Measurements from ENCODE around the gene DNAJC17.

DNAJC17 gene

DNA sequence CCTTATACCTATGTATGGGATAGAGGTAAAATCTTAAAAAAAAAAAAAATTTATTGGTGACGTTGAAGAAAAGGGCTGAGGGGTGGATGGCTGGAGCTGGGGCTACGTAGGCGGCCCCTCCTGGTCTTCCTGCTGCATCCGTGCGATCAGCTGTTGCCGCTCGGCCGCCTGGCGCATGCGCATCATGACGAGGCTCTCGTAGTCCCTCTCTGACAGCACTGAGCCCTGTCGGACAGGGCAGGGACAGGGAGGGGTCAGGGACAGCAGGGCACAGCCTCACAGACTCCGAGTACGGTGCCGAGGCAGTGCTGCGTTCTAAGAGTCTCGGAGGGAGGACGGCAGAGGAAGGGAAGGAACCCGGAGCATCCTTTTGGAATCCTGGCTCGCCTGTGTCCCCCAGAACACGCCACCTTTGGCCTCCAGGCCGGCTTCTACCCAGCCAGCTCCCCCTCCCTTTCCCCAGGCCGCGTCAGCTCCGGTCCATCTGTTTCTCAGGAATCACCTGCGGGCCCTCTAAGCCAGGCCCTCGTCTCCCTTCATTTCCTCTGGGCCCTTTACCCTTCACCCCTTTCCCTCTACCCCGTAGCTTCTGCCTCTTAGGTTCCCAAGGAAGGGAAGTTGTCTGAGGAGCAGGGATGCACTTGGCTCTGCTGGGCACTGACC, 39.3 kb downstream of the DNAJC17 start:
- no peak for DNase-seq (ENCODE audit: low read depth in 2 of 3, low spot score in 1 of 3)

DNA sequence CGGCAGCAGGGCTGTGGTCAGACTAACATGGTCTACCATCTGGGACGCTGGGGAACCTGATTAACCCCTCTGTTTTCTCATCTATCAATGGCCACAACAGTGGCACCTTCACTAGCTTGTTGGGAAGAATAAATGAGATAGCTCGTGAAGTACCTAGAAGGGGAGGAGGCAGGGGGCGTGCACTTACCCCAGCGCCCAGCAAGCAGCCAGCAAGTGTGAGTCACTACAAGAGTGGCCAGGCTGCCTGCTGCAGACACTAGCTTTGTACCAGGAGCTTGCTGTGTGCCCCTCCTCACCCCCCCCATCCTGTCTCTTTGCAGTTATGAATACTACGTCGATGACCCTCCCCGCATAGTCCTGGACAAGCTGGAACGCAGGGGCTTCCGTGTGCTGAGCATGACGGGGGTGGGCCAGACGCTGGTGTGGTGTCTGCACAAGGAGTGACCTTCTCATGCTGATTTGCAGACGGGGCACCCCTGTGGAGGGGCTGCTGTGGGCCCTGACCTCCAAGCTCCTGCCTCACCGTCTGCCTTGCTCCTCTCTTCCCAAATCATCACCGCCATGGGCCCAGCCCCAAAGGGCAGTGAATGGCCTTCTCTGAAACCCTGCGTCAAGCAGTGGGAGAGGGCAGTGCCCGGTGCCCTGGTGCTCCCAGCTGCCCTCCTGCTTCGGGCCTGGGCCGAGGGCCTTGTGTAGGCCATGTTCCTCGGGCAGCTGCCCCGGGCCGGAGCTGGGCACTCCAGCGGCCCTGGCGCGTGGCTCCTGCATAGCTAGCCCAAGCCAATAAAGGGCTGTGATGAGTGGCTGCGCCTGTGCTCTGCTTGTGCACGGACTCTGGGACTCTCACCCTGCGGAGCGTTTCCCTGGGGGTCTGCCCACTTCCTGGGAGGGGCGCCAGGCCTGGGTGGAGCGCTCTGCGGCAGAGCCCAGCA, 40.1 kb downstream of the DNAJC17 start:
- no peak for DNase-seq (ENCODE audit: low read depth in 2 of 3, low spot score in 1 of 3)

DNA sequence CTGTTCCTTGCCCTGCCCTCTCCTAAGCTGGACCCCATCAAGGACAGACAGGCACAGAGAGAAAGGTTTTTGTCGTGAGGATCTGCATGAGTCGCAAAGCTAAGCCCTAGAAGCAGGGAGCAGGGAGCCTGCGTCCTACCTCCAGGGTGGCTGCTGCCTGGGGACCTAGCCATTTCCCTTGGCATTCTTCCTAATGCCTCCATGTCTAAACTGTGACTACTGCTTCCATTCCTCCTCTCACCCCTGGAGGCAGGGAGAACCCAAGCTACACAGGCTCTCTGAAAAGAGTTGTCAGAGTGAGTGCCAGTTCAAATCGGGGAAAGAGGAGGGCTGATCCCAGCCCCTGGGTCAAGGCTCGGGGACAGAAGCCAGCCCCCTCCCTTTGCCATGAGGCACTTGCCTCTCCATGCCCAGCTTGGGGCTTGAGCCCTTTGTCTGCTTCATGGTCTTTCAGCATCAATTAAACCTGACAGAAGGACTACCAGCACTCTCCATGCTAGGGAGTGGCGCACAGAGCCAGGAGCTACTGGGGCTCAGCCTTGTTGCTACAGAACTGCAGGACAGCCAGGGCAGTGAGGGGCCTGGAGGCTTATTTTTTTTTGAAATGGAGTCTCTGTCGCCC, 41.0 kb downstream of the DNAJC17 start:
- DNase-seq (ENCODE audit: low read depth in 2 of 3, low spot score in 1 of 3) = no peak

DNA sequence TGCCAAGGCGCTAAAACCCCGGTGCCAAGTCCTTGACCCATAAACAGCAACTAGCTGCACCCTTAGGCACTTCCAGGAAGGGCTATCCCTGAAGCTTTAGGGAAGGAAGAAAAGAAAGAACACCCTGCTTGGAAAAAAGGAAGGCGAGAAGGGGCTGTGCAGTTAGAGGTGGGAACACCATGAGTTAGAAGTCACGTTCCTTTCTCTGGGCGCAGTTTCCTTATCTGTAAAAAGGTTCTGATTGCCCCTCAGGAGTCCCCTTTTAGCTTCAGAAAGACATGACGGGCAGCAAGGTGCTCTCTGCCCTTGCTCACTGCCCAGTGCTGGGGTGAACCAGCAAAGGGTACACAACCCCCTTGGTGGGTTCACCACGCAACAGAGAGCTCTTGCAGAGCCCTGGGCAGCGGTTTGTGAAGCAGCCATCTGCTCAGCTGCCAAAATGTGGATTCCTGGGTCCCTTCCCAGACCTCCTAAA, 42.6 kb downstream of the DNAJC17 start:
- no peak for DNase-seq (ENCODE audit: low read depth in 2 of 3, low spot score in 1 of 3)

DNA sequence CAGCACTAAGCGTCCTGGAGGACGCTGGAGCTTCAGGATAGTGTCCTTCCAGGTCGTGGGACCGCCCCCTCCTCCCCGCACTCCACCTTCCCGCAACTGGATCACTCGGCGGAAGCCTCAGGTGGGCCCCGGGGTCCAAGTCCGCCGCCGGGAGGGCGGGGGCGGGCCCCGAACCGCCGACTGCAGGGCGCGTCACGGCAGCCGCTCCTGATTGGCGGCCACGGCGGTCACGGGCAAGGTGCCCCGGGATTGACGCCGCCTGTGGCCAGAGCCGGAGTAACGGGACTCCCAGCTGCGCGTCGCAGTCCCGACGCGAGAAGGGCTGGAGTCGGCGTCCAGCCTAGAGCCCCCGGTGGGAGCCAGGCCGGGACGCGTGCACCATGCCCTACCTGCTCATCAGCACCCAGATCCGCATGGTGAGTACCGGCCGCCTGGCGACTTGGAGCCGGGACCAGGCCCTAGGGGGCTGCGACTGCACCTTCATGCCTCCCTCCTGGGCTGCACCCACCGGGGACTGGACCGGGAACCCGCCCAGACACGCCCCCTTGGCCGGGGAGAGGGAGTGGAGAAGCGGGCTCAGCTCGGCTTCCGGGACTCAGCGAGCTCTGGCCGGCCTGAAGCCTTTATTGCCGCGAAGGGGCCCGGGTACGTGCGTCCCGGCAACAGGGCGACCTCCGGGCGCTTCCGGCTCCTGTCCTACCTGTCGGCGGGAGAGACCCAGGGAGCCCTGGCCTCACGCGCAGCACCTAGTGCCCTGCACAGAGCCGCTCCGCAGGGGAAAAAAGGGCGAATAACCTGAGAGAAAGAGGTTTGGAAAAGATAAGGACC, 43.3 kb downstream of the DNAJC17 start, which contains the start of gene GCHFR:
GCHFR (plus strand) TSS at position 268 of the 828 bp plus-strand sequence; CDS start at position 381, 113 bp downstream.
- peak in 2 of 3 donors; percentile 43 to 69 for DNase-seq (ENCODE audit: low read depth in 2 of 3, low spot score in 1 of 3)

DNA sequence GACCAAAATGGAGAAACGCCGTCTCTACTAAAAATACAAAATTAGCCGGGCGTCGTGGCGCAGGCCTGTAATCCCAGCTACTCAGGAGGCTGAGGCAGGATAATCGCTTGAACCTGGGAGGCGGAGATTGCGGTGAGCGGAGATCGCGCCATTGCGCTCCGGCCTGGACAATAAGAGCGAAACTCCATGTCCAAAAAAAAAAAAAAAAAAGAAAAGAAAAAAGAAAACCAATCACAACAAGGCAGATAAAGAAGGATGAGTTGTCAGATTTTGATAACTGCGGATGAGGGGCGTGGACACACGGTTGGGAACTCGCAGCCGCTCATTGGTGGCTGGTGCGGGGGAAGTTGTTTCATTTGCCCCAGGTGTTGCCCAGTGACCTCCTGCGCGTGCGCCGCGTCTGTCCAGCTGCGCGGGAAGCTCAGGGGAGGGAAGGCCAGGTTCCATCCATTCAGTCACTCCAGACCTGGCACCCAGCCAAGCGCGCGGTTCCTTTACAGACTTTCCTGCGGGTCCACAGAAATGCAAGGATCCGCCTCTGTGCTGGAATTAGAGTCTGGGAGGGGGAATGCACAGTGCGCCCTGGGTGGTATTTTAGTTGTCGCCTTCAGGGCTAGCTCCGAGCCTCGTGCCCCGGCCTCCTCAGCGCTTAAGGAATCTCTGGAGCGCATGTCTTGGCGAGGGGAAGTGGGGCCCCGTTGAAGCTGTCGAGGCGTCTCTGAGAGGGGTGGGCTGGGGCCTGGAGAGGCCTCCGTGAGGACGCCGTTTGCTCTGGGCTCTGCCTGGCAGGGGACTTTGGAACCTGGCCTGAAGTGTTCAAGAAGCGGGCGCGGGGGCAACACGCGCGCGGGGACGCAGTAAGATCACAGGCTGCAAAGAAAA, 44.1 kb downstream of the DNAJC17 start:
- DNase-seq (ENCODE audit: low read depth in 2 of 3, low spot score in 1 of 3) = peak in 1 of 3 donors; percentile 22

DNA sequence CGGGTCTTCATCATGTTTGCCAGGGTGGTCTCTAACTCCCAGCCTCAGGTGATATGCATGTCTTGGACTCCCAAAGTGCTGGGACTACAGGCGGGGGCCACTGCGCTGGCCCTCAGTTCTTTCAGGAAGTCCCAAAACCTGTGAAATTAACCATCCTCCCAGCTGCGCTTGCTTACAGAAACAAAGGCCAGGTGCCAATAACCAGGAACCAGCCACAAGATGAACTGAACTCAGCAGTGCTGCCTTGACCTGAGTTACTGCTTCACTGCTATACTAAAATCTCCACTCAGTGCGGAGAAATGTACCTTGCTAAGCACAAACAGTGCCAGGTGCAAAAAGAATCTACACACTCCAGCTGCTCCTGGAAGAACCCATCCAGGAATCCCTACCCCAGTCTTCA, 47.3 kb downstream of the DNAJC17 start:
- DNase-seq (ENCODE audit: low read depth in 2 of 3, low spot score in 1 of 3) = no peak

DNA sequence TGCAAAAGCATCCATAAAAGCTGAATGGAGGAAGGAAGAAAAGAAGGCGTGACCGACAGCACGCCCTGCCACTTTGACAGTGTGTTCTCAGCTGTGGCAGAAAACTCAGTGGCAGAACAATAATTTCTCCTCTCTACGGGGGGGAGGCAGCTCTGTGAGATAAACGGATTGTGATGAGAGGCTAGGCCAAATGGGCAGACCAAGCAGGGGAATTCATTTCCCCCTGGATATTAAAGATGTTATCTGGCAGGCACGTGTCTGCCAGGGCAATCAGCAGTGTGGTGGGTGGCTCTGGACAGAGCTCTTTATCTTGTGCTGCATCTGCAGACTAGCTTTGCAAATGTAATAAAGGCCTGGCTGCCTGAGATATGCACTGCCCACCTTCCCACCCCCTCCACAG, 50.3 kb downstream of the DNAJC17 start:
- DNase-seq (ENCODE audit: low read depth in 2 of 3, low spot score in 1 of 3) = no peak

DNA sequence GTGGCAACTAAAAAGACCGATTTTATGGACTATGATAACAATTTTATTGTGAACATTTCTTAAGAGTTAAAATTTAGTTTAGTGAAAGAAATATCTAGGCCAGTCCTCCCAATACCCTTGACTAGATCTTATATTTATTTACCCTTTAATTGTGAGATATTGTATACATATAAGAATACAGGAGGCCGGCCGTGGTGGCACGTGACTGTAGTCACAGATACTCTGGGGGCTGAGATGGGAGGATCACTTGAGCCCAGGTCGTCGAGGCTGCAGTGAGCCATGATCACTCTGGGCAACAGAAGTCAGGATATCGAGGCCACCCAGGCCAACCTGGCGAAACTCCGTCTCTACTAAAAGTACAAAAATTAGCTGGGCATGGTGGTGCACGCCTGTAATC, 51.5 kb downstream of the DNAJC17 start:
- DNase-seq (ENCODE audit: low read depth in 2 of 3, low spot score in 1 of 3) = no peak

DNA sequence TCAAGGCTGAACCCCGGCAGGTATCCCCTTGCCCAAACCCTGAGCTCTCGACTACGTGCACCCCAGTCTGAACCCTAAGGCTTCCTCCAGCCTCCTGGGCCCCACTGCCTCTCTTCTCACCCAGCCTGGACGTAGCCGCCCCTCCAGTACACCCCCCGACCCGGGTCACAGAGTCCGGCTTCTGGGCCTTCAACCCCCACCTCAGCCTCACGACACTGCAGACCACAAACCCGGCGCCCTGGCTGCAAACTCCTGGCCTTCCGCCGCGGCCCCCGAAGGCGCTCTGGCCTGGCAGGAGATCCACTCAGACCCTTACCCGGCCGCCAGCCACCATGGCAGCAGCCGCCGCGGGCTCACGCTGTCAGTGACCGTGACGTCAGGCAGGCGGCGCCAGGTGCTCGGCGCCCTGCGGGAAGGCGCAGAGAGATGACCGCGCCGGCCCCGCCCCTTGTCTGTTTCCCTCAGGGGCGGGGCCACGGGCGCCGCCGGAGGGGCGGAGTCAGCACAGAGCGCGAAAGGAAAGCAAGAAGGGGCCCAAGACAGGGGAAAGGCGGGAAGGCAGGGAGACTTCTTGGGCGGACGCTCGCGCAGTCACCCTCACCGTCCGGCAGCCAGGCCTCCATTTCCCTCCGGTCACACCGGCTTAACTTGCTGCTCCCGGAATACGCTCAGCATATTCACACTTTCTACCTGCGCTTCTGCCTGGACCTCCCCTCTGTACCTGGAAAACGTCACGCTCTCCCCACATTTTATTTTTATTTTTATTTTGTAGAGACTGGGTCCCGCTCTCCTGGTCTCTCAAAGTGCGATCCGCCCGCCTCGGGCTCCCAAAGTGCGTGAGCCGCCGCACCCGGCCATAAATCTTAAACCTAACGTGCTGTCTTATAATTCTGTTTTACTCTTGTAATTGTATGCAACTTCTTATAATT, 52.1 kb downstream of the DNAJC17 start, which contains the start of gene RMDN3:
RMDN3 (minus strand) TSS at position 372 of the 929 bp plus-strand sequence. CDS start 471 bp downstream, outside the sequence.
- DNase-seq (ENCODE audit: low read depth in 2 of 3, low spot score in 1 of 3) = peak; percentile 89 to 92 (median 91)

DNA sequence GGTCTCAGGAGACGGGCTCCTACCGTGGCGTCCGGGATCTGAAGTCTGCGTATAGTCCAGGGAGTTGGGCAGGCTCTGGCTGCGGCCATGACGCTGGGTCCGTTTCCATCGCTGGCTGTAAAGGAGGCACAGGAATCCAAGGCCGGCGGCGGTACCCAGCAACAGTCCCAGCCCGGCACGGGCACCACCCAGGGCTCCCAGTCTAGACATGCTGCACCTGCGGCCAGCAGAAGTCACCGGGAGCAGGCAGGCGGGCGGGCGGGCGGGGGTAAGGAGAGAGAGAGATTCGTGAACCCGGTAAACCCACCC, 52.7 kb downstream of the DNAJC17 start:
- no peak for DNase-seq (ENCODE audit: low read depth in 2 of 3, low spot score in 1 of 3)

DNA sequence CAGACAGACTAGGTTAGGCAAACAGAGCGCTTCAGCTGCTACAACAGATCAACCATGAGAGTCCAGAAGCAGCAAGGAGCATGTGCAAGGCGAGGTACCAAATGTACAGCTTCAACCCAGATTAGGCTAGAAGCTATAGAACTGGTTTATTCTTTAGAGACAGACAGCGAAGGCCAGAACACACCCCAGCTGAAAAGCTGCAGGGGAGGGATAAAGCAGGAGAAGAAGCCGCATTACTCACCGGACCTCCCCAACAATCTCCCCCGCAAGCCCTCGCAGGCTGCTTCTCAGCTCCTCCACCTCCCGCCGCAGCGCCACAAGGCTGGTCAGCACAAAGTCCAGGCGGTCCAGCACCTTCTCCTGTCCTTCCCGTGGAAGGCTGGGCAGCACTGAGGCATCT, 55.5 kb downstream of the DNAJC17 start:
- DNase-seq (ENCODE audit: low read depth in 2 of 3, low spot score in 1 of 3) = no peak

DNA sequence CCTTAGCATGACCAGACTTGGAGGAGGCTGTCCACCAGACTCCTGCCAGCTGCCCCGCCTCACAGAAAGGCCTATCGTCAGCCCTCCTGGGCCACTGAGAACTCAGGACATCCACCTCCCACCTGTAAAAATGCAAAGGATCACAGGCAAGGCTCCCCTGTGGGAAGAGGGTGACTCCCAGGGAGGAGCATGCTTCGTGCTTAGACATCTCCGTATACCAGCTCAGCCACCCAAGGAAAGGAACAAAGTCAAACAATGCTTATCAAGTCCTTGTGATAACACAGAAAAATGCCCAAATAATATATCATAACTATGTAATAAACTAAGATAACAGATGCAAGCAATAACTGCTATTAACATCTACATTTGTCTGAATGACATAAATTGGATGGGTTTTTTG, 56.4 kb downstream of the DNAJC17 start:
- DNase-seq (ENCODE audit: low read depth in 2 of 3, low spot score in 1 of 3) = no peak

DNA sequence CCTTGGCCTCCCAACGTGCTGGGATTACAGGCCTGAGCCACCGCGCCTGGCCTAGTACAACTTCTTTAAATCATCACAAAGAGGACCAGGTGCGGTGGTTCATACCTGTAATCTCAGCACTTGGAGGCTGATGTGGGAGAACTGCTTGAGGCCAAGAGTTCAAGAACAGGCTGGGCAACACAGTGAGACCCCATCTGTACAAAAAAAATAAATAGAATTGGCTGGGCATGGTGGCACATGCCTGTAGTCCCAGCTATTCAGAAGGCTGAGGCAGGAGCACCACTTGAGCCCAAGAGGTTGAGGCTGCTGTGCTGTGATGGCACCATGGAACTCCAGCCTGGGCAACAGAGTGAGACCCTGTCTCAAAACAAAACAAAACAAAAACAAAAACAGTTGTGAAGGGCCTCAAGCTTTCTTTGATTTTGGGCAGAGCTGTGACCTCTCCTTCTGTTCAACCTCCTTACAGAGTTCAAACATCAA, 58.1 kb downstream of the DNAJC17 start:
- DNase-seq (ENCODE audit: low read depth in 2 of 3, low spot score in 1 of 3) = no peak

DNA sequence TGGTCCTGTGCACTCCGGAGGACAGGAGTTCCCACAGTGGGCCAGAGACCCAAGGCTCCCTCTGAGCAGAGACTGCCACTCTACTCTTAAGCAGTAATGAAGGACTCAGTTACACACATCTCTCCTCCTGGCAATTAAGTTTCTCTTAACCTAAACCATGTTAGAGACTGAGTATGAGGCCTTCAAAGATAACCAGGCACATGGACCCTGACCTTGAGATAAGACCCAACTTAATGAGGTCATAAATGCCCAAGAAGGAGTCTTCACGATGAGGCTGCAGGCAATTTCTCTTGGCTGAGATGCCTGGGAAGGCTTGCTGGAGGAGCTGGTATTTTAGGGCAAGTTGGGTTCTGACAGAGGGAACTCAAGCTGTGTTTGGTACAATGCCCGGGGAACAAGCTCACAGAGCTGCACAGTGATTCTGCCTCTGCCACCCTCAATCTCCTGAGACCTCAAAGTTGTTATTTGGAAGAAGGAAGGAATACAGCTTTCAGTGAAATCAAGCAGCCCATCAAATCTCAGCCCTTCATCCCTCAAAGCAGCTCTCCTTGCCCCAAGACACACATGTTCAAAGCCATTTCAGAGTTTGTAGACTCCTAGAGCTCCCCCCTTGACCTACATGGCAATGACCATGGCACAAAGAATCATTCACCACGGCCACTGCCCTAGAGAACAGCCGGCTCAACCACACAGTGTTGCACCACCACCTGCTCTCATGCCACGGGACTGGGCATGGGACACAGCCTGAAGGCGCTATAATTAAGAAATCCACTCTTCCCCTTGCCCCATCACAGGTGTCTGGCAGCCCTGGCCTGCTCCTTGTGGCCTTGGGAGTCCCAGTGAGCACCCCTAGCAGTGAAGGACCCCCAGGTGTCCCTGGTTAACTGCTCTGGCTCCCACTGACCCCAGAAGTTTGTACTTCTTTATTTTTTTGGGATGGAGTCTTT, 59.3 kb downstream of the DNAJC17 start:
- no peak for DNase-seq (ENCODE audit: low read depth in 2 of 3, low spot score in 1 of 3)

DNA sequence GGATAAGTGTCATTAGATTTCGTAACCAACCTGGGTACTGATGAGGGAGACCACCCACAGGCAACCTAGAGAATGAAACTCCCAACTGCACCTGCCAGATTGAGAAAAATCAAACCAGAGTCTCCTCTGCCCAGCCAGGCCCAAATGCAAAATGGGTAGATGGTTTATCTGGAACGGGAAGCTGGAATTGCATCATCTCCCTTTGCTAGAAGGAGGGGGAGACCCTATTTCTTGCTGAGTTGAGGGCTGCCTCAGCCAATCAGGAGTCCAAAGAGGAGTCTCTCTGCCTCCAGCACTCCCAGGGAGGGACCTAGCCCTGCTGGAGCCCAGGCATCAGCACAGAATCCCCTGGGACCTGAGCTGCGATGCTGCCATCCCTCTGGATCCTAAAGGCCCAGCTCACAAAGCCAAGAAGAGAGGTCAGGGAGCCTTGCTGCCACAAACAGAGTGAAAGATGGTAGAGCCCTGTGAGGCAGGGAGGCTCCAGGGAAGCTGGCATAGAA, 60.3 kb downstream of the DNAJC17 start:
- no peak for DNase-seq (ENCODE audit: low read depth in 2 of 3, low spot score in 1 of 3)

DNA sequence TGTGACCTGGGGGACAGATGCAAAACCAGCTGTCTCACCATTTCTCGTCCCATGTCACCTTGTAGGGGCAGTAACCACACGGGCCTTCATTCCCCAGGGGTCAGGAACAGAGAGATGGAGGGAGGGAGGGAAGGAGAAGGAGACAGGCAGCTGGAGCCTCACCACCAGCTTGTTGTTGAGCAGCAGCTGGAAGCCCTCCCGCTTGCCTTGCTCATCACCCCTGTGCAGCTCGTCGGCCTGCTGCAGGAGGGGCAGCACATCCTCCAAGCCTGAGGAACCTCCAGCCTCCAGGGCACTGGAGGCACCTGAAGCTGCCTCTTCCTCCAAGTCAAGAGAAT, 62.5 kb downstream of the DNAJC17 start:
- DNase-seq (ENCODE audit: low read depth in 2 of 3, low spot score in 1 of 3) = no peak

All from stimulated activated CD4-positive, alpha-beta T cell treated with anti-CD3 and anti-CD28 coated beads, Interleukin-12 subunit alpha, Interleukin-12 subunit beta, amount 100 ng/mL, for 48 hours (primary cell).